Measurements from ENCODE around the gene NEK1. TPM values are rescaled to one million over a fixed set of nuclear protein-coding genes. Genes with fewer than 3 reads are reported as not detected.

NEK1 gene
- total and polyA plus RNA-seq, 2 donors (not counting 3 experiments of a cell fraction or from before 2014, with no cell fraction given): 2.6 to 10.1 TPM

Other genes starting within 250 kb of the NEK1 start
- 49.0 and 51.4 TPM in 2 replicates for gene CLCN3, start 8.0 kb upstream of the NEK1 start, total RNA-seq
- 12.1 and 16.5 TPM in 2 replicates for gene CLCN3, start 8.0 kb upstream of the NEK1 start, polyA plus RNA-seq
- gene HPF1, start 145.4 kb upstream of the NEK1 start, total RNA-seq: 30.1 and 30.3 TPM in 2 replicates
- 7.7 and 16.1 TPM in 2 replicates for gene HPF1, start 145.4 kb upstream of the NEK1 start, polyA plus RNA-seq

All from endothelial cell of umbilical vein (primary cell).